H54 (cell line): ENCODE results near the gene DCDC2.
"Not testable (repeated sequence)": the region's sequence is repeated elsewhere in the genome, so short reads cannot be mapped to it uniquely, and the experiment has no call there.

ENCODE experiments used
- DNase-seq: peaks from one replicate; pipeline ENCODE4 v3.0.0; 2011; ENCODE audit warnings: low spot score, mixed read lengths; ENCODE audit not compliant: insufficient read length
- FAIRE-seq: peaks from 3 replicates; lab custom pipeline; 2011; peaks lifted over from hg19 to GRCh38; lab: Jason Lieb, UNC
- POLR2A ChIP-seq: IDR thresholded peaks from 2 replicates; pipeline ENCODE4 v1.6.1; 2011; ENCODE audit warnings: low read depth, mild to moderate bottlenecking, low read length

Gene DCDC2

DNA sequence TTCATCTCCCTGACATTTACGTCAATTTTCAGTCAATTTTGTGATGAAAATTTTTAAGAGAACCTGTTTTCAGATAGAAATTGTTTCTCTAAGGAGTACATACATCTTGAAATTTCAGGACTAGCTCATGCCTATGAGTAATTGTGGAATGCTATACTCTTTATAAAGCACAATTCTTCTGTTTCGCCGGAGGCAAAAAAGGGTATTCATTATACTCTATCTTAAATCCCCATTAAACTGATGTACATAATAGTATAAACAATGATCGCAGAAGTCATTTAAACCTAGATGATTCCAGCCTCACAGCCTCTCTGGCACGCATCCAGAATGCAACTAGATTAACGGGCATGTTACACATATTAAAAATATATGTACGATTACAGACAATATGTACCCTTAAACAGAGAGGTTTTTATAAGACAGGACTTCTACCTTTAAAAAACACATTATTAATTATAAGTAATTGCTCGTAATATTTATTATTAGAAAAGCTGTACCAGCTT lies 169.2 kb downstream of the DCDC2 start:
- DNase-seq (no peak), FAIRE-seq (no peak)
- no peak for TF ChIP-seq POLR2A

DNA sequence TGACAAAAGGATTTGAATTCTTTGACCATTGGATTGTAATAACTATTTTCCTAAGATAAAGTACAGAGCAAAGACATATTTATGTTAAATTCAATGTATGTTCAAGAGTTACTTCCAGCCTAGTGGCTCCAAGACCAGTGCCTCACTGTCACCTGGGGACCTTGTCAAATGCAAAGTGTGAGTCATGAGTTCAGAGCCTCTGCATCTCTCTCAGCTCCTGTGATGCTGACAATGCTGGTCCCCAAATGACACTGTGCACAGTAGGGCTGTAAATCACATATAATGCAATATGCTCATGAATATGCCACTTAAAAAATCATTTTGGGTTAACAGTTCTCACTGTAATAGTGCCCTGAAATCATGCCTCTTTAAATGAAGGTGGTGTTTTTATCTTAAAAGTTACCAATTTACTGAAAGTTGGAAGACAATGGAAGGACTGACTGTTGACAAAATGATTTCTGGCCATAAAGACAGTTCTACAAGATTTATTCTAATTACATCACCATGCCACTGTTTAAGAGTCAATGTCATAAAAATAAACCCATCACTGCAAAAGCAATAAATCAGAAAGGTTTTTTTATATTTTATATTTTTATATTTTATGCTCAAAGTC lies 169.8 kb downstream of the DCDC2 start:
- FAIRE-seq (no peak), DNase-seq (no peak)
- TF ChIP-seq POLR2A: no peak

DNA sequence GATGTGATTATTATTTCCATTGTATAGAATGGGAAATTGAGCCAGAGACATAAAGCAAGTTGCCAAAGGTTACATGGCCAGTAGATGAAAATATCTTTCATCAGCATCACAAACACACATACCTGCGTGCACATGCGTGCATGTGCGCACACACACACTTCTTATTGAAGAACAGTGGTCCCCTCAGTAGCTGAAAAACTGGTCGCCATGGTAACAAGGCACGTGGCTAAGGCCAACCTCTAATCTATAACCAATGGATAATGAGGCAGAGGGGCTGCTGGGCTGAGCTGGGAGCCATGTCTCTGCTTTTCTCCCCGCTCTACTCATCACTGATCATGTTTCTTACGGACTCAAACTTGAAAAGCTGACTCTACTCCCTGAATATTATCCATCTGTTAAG lies 171.5 kb downstream of the DCDC2 start:
- no peak for TF ChIP-seq POLR2A
- DNase-seq: no peak
- FAIRE-seq: no peak

- TF ChIP-seq POLR2A: no peak
- FAIRE-seq (no peak), DNase-seq (no peak)
Measured at GRCh38 chr6:24183584-24183983, 174.3 kb downstream of the DCDC2 start.

- no peak for FAIRE-seq
- no peak for TF ChIP-seq POLR2A
- no peak for DNase-seq
Measured at GRCh38 chr6:24157886-24158285, 200.0 kb downstream of the DCDC2 start.

GRCh38 chr6:24154121-24154520 lies 203.7 kb downstream of the DCDC2 start:
- DNase-seq (no peak), FAIRE-seq (no peak)
- no peak for TF ChIP-seq POLR2A

GRCh38 chr6:24152014-24152413 lies 205.8 kb downstream of the DCDC2 start:
- TF ChIP-seq POLR2A: no peak
- DNase-seq (no peak), FAIRE-seq (no peak)

DNA sequence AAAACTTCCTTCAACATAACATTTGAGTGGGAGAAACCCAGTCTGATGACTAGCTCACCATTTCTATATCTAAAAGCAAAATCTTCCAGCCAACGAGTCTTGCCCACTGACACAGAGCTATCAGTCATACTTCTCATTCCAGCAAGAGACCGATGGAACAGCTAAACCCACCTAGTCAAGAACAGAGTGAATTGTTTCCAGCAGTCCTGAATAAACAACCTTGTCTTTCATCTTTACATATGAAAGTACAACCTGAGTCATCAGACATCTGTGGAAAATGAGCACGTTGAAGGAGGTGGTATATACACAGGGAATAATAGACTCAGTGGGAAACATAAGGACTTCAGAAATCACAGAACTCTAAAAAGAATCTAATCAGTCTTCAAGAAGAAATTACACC lies 208.0 kb downstream of the DCDC2 start:
- no peak for TF ChIP-seq POLR2A
- no peak for FAIRE-seq

DNA sequence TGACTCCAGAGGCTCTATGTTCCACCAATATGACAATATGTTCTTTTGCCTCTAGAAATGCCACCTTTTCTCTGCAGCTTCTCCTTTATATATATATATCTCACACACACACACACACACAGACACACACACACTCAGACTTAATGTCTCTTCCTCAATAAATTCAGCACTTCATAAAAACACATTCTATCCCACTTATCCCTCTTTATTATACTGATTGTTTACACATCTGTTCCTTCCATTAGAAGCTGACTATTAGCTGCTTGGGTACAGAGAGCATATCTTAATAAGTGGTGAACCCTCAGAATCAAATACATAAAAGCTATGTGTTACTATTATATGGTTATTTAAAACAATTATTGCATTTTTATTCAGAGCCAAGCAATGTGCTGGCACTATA lies 208.6 kb downstream of the DCDC2 start:
- FAIRE-seq (no peak), DNase-seq (no peak)
- no peak for TF ChIP-seq POLR2A

More for the DNA sequence above, 208.0 kb downstream of the DCDC2 start:
- DNase-seq: no peak

DNA sequence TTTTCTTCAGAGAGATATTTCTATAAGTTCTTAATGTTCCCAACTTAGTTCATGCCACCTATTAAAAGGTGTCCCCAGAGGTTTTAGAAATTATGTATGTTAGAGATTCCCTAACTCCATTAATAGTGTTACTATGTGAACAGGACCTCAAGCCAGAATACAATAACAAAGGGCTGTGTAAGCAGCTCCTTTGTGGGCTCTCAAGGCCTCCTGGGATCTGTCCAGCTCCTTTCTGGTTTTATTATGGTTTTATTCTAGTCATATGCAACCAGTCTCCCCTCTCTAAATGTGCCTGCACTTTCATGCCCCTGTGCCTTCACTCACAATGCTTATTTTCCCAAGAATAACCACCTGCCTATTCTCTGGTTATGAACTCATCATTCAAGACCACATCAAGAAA lies 209.2 kb downstream of the DCDC2 start:
- no peak for DNase-seq
- TF ChIP-seq POLR2A: no peak
- no peak for FAIRE-seq

DNA sequence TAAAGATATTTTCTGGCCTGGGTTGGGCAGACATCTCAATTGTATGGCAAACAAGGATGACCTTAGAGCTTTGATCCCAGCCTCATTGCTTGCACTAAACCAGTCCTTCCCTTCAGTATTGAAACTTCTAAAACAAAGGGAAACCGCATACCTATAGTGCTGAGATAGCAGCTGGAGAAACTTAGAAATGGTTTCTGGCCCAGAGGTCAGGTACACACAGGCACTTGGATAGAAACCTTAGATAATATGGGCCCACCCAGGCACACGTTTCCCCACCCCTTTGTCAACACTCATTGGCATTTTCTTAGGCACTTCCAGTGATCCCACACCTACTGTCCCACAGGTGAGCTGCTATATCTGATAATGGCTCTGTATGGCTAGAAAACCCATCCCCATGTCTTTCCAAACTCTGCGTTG lies 209.7 kb downstream of the DCDC2 start:
- TF ChIP-seq POLR2A: no peak
- no peak for FAIRE-seq
- DNase-seq: no peak

- FAIRE-seq (no peak), DNase-seq (no peak)
- TF ChIP-seq POLR2A: no peak
Measured at GRCh38 chr6:24147511-24148153, 210.2 kb downstream of the DCDC2 start.

DNA sequence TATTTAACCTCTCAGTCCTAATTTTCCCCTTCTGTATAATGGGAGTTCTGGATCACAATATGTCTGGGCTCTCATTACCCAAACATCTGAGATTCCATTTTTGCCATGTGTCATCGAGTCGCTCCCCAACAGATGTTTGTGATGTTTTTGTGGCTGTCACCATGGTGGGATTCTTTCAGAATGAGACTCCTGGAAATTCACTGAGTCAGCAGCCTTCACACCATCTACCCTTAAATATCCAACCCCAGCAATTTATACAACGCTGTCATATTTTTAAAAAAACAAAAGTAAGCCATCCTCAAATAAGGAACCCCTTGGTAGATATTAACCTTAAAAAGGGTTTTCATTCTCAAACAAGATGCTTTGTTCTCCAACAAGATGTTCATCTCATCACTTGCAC lies 211.0 kb downstream of the DCDC2 start:
- FAIRE-seq (no peak), DNase-seq (no peak)
- TF ChIP-seq POLR2A: no peak

DNA sequence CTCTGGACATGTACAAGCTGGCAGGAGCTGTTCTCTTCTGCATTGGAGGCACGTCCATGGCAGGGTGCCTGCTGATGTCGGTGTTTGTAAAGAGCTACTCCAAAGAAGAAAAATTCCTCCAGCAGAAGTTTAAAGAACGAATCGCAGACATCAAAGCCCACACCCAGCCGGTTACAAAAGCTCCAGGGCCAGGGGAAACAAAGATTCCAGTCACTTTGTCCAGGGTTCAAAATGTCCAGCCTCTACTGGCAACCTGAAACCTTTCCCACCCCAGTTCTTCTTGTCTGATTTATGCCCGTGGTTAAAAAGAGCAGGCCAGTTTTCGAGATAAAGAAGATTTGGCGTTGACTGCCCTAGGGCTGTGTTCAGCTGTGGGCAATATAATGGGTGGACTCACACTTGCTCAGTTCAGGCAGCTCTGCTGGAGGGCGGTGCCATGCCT lies 212.1 kb downstream of the DCDC2 start:
- TF ChIP-seq POLR2A: no peak
- DNase-seq (no peak), FAIRE-seq (no peak)

GRCh38 chr6:24142733-24143132 lies 215.1 kb downstream of the DCDC2 start:
- not testable (repeated sequence) for DNase-seq, FAIRE-seq
